Measurements from ENCODE around the gene VSX2.

VSX2 gene

GRCh38 chr14:74238974-74239847 lies at the start of gene VSX2:
VSX2 (plus strand) TSS chr14:74239449; CDS start chr14:74239562, 113 bp downstream.
- no peak within 1 kb of the TSS for H3K4me3 ChIP-seq (ENCODE audit: low read depth, low read length)
- DNase-seq (ENCODE audit: low read depth), result no peak
- TF ChIP-seq CTCF (IDR thresholded peaks at IDR 0.05; ENCODE audit: insufficient read depth, low read depth, low read length, missing control alignments), result no peak

DNA sequence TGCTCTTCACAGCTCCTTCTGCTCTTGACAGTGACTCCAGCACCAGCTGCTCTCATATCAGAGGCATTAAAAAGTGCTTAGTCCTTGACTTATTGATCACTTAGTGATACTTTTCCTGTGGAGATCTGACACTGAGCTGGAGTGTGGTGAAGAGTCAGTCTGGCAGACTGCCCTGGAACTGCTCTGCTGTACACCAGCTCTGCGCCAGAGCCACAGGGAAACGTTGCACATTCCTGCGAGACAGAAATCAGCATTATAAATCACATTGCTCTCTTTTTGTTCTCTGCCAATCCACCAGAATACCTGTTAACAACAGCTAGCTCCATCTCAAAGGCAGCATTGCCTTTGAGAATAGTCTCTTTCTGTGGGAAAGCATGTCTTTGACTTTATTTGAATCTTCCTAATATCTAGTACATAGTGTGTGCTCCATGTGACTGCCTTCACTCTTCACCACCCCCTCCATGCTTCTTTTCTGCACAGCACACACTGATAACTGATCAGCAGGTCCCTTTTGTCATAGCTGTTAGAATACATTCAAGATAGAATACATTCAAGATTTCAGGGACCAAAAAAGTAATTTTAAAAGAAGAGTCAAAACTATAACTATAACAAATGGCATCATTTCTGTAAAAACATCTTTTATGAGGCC lies 48.2 kb upstream of the VSX2 start:
- TF ChIP-seq CTCF (IDR thresholded peaks at IDR 0.05; ENCODE audit: insufficient read depth, low read depth, low read length, missing control alignments), result no peak
- no peak for DNase-seq (ENCODE audit: low read depth)
- no peak overlapping the region for H3K4me3 ChIP-seq (ENCODE audit: low read depth, low read length)

- no peak for DNase-seq (ENCODE audit: low read depth)
- TF ChIP-seq CTCF (IDR thresholded peaks at IDR 0.05; ENCODE audit: insufficient read depth, low read depth, low read length, missing control alignments), result no peak
- H3K4me3 ChIP-seq (ENCODE audit: low read depth, low read length), result no peak overlapping the region
Observed at GRCh38 chr14:74194506-74195274, 44.6 kb upstream of the VSX2 start.

DNA sequence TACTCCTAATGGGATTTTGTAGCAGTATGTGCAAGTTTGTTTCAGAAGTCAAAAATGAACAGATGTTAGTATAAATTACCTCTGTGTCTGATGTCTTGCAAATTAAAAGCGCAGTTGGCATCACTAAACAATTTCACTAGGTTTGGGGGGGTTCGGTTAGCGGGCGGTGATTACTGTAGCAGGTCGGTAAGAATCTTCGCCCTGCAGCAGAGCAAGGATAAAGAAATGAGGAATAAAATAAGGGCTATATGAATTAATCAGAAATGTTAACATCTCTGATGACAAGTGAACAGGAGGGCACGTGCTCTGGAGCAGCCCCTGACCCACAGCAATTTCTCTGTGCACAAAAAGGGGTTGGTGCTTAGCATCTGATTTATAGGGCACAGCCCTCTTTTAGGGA lies 43.6 kb upstream of the VSX2 start:
- TF ChIP-seq CTCF (IDR thresholded peaks at IDR 0.05; ENCODE audit: insufficient read depth, low read depth, low read length, missing control alignments), result no peak
- no peak for DNase-seq (ENCODE audit: low read depth)
- no peak overlapping the region for H3K4me3 ChIP-seq (ENCODE audit: low read depth, low read length)

GRCh38 chr14:74198441-74199234 lies 40.6 kb upstream of the VSX2 start:
- H3K4me3 ChIP-seq (ENCODE audit: low read depth, low read length), result no peak overlapping the region
- no peak for TF ChIP-seq CTCF (IDR thresholded peaks at IDR 0.05; ENCODE audit: insufficient read depth, low read depth, low read length, missing control alignments)
- DNase-seq (ENCODE audit: low read depth), result no peak

GRCh38 chr14:74202113-74202512 lies 37.1 kb upstream of the VSX2 start:
- H3K4me3 ChIP-seq (ENCODE audit: low read depth, low read length), result no peak overlapping the region
- no peak for DNase-seq (ENCODE audit: low read depth)
- no peak for TF ChIP-seq CTCF (IDR thresholded peaks at IDR 0.05; ENCODE audit: insufficient read depth, low read depth, low read length, missing control alignments)

Measured in GM12865 (cell line).